Common myeloid progenitor, CD34-positive (primary cell): ENCODE results near the gene HBB.
"Not testable (repeated sequence)": the region's sequence is repeated elsewhere in the genome, so short reads cannot be mapped to it uniquely, and the experiment has no call there.

Experiments used
- CTCF ChIA-PET: fragments of 350-600 bp; sonication (Branson Sonifier 250); formaldehyde crosslinking; loops from one replicate; lab custom pipeline; 2021; ENCODE audit warnings: antibody characterized with exemption; lab: Charles Lee
- POLR2A ChIA-PET: fragments of 350-600 bp; sonication (Branson Sonifier 250); formaldehyde crosslinking; loops from one replicate; lab custom pipeline; 2021; ENCODE audit warnings: antibody characterized with exemption; lab: Charles Lee
- DNase-seq, 3 donors: peaks; one replicate each; pipeline versions ENCODE4 v3.0.0 to v3.0.0-alpha.2; 2013
- H3K27ac ChIP-seq, 2 experiments: 1 replicate in 1 of 2; 2 replicates in 1 of 2; pipeline ENCODE4 v1.7.0; 2013; ENCODE audit warnings: inconsistent platforms in 2 of 2, low read length in 2 of 2, mild to moderate bottlenecking in 2 of 2, low read depth in 1 of 2, moderate library complexity in 1 of 2; ENCODE audit not compliant: severe bottlenecking in 2 of 2, insufficient read depth in 1 of 2, poor library complexity in 1 of 2
- H3K27me3 ChIP-seq, 5 experiments: replicated peaks in 2 of 5; 1 replicate in 3 of 5; 2 replicates in 2 of 5; pipeline versions ENCODE4 v1.6.1 to v1.7.0; 2013; ENCODE audit warnings: low read length in 4 of 5, mild to moderate bottlenecking in 2 of 5, moderate library complexity in 2 of 5, inconsistent platforms in 1 of 5; ENCODE audit not compliant: insufficient read depth in 5 of 5, control insufficient read depth in 4 of 5
- H3K36me3 ChIP-seq, 4 experiments: 1 replicate in 2 of 4; 2 replicates in 2 of 4; pipeline versions ENCODE4 v1.6.1 to v1.7.0; 2013; ENCODE audit warnings: low read length in 3 of 4, control low read depth in 1 of 4, mild to moderate bottlenecking in 1 of 4; ENCODE audit not compliant: control insufficient read depth in 4 of 4, insufficient read depth in 4 of 4
- H3K4me1 ChIP-seq, 4 experiments: 1 replicate in 3 of 4; 2 replicates in 1 of 4; pipeline versions ENCODE4 v1.6.1 to v1.7.1; 2013; ENCODE audit warnings: low read length in 3 of 4, mild to moderate bottlenecking in 3 of 4, control low read depth in 1 of 4, inconsistent platforms in 1 of 4, moderate library complexity in 1 of 4; ENCODE audit not compliant: control insufficient read depth in 4 of 4, insufficient read depth in 4 of 4; ENCODE audit errors: control extremely low read depth in 1 of 4
- H3K4me3 ChIP-seq, 7 experiments: 1 replicate in 4 of 7; 2 replicates in 3 of 7; pipeline versions ENCODE4 v1.5.1 to v1.7.0; 2013; ENCODE audit warnings: mild to moderate bottlenecking in 7 of 7, low read length in 6 of 7, moderate library complexity in 6 of 7, inconsistent platforms in 2 of 7, low read depth in 2 of 7, control low read depth in 1 of 7; ENCODE audit not compliant: insufficient read depth in 4 of 7, control insufficient read depth in 1 of 7; ENCODE audit errors: extremely low read depth in 1 of 7
- H3K9me3 ChIP-seq, 5 experiments: 1 replicate in 4 of 5; 2 replicates in 1 of 5; pipeline versions ENCODE4 v1.6.1 to v1.7.1; 2013; ENCODE audit warnings: low read length in 4 of 5, mild to moderate bottlenecking in 2 of 5, inconsistent platforms in 1 of 5, low read depth in 1 of 5, moderate library complexity in 1 of 5; ENCODE audit not compliant: control insufficient read depth in 4 of 5, insufficient read depth in 2 of 5; ENCODE audit errors: control extremely low read depth in 1 of 5
- WGBS: methylation state at CpG from one replicate; pipeline ENCODE4 v1.1.5; 2013; ENCODE audit not compliant: insufficient coverage; 5-methylcytosine and 5-hydroxymethylcytosine counted together

The HBB gene

DNA sequence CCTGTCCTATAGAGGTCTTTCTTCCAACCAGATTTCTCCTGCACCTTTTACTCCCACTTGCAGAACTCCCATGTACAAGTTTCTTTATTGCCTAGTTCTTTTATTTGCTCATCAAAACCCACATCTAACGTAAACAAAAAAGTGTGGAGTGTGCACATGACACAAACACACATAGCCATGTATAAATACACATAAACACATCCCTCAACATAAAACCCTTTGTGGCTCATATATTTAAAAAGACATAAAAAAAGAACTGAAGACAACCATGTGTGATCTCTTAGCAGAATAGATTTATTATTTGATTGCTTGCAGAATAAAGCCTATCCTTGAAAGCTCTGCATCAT is 26.0 kb upstream of the HBB start:
- no peak overlapping the region for H3K4me3 ChIP-seq
- 83% methylated on average over 1 of the region's 1 CpG for WGBS
- H3K4me1 ChIP-seq = no peaks in the 10 kb centered on the region
- H3K27me3 ChIP-seq = no peaks in the 10 kb centered on the region
- no peaks in the 10 kb centered on the region for H3K9me3 ChIP-seq
- POLR2A ChIA-PET = no interaction called here
- no peak for DNase-seq
- H3K36me3 ChIP-seq = no peaks in the 10 kb centered on the region
- H3K27ac ChIP-seq = no peak overlapping the region
- CTCF ChIA-PET = no interaction called here

- Histone ChIP-seq H3K4me3 (no peak overlapping the region), H3K36me3 (no peaks in the 10 kb centered on the region), H3K27me3 (no peaks in the 10 kb centered on the region), H3K9me3 (no peaks in the 10 kb centered on the region), H3K27ac (no peak overlapping the region), H3K4me1 (no peaks in the 10 kb centered on the region)
- DNase-seq = no peak
- ChIA-PET POLR2A (no interaction called here), CTCF (no interaction called here)
- WGBS = 84% methylated on average over 7 of the region's 9 CpGs
Measured at GRCh38 chr11:5252192-5252918, 25.5 kb upstream of the HBB start.

GRCh38 chr11:5251746-5252145 is 24.9 kb upstream of the HBB start:
- 80% methylated on average over 1 of the region's 2 CpGs for WGBS
- H3K9me3 ChIP-seq = no peaks in the 10 kb centered on the region
- no peaks in the 10 kb centered on the region for H3K36me3 ChIP-seq
- DNase-seq = no peak
- H3K4me3 ChIP-seq = no peak overlapping the region
- peak overlapping the region in 1 of 2 experiments; percentile 18 for H3K27ac ChIP-seq
- POLR2A ChIA-PET = no interaction called here
- no peaks in the 10 kb centered on the region for H3K27me3 ChIP-seq
- CTCF ChIA-PET = no interaction called here
- peaks cover 0 to 5% (median 2%) of the 10 kb centered on the region in 4 experiments for H3K4me1 ChIP-seq

DNA sequence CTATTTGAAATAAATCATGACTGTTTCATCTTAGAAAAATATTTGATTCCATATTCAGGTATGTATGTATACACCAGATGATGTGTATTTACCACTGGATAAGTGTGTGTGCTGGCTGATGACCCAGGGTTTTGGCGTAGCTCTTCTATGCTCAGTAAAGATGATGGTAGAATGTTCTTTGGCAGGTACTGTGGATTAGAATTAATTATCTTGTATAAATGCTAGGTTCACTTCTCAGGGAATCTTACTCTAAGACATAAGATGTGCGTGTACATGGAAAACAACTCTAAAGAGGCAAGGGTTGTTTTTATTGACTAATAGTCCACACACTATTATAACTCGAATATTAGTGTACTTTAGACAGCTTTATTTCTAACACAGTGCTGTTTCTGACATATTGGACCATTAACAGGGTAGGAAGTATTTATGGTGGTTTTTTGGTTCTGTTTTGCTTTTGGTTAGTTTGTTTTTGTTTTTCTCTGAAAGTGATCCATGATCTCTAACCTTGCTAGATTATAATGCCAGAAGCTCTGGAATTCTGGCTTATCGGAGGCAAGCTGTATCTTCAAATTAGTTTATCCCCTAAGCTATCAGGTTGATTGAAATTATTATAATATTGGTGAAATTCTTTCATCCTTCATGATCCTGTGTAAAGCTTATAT is 23.8 kb upstream of the HBB start:
- Histone ChIP-seq H3K4me3 (no peak overlapping the region), H3K36me3 (no peaks in the 10 kb centered on the region), H3K27me3 (no peaks in the 10 kb centered on the region), H3K9me3 (no peaks in the 10 kb centered on the region), H3K27ac (peak overlapping the region in 1 of 2 experiments; percentile 18), H3K4me1 (peaks cover 0 to 5% (median 2%) of the 10 kb centered on the region in 4 experiments)
- POLR2A ChIA-PET = no interaction called here
- no peak for DNase-seq
- 100% methylated on average over 1 of the region's 4 CpGs for WGBS
- CTCF ChIA-PET = no interaction called here

- H3K27me3 ChIP-seq, H3K36me3 ChIP-seq, POLR2A ChIA-PET, DNase-seq, H3K4me1 ChIP-seq, H3K4me3 ChIP-seq, H3K9me3 ChIP-seq, CTCF ChIA-PET: not testable (repeated sequence)
- no CpG with 5 or more reads among the region's 9 CpGs for WGBS
- peak within 1 kb of the TSS in 1 of 2 experiments; percentile 25 for H3K27ac ChIP-seq
Measured at GRCh38 chr11:5249807-5250396, 23.0 kb upstream of the HBB start, which contains the start of gene HBG1. Gene HBG1, minus strand, starts transcription at chr11:5249857. Its CDS starts 53 bp downstream, at chr11:5249804.

GRCh38 chr11:5248498-5248897 is 21.6 kb upstream of the HBB start:
- H3K9me3 ChIP-seq, H3K27me3 ChIP-seq, H3K36me3 ChIP-seq, H3K27ac ChIP-seq, DNase-seq, CTCF ChIA-PET, POLR2A ChIA-PET, H3K4me3 ChIP-seq, H3K4me1 ChIP-seq: not testable (repeated sequence)
- no CpG with 5 or more reads among the region's 7 CpGs for WGBS
